ENCODE data around the gene CACNA2D2.

Gene CACNA2D2

GRCh38 chr3:50493086-50493485, 10.3 kb downstream of the CACNA2D2 start:
- no peak overlapping the region for H3K27ac ChIP-seq
- no peak for TF ChIP-seq CTCF (conservative IDR thresholded peaks at IDR 0.05)
- no peak for TF ChIP-seq ZFX (IDR thresholded peaks at IDR 0.05)

- no peak for TF ChIP-seq CTCF (conservative IDR thresholded peaks at IDR 0.05)
- no peak overlapping the region for H3K27ac ChIP-seq
These were observed 12.4 kb downstream of the CACNA2D2 start for GRCh38 chr3:50491023-50491422.

GRCh38 chr3:50490424-50490823, 13.0 kb downstream of the CACNA2D2 start:
- no peak for TF ChIP-seq CTCF (conservative IDR thresholded peaks at IDR 0.05)
- TF ChIP-seq ZFX (IDR thresholded peaks at IDR 0.05) = no peak
- no peak overlapping the region for H3K27ac ChIP-seq

GRCh38 chr3:50487181-50487580, 16.3 kb downstream of the CACNA2D2 start:
- no peak overlapping the region for H3K27ac ChIP-seq
- TF ChIP-seq CTCF (conservative IDR thresholded peaks at IDR 0.05) = no peak
- no peak for TF ChIP-seq ZFX (IDR thresholded peaks at IDR 0.05)

GRCh38 chr3:50486219-50486888, 17.1 kb downstream of the CACNA2D2 start:
- TF ChIP-seq ZFX (IDR thresholded peaks at IDR 0.05) (no peak), CTCF (conservative IDR thresholded peaks at IDR 0.05) (no peak)
- H3K27ac ChIP-seq = no peak overlapping the region

- H3K27ac ChIP-seq = no peak overlapping the region
- TF ChIP-seq ZFX (IDR thresholded peaks at IDR 0.05) (no peak), CTCF (conservative IDR thresholded peaks at IDR 0.05) (no peak)
These were observed 18.7 kb downstream of the CACNA2D2 start for GRCh38 chr3:50484722-50485121.

GRCh38 chr3:50483374-50483773, 20.1 kb downstream of the CACNA2D2 start:
- TF ChIP-seq CTCF (conservative IDR thresholded peaks at IDR 0.05) (no peak), ZFX (IDR thresholded peaks at IDR 0.05) (no peak)
- H3K27ac ChIP-seq = no peak overlapping the region
